HCT116 (cell line): ENCODE data around the gene PPIF.

Source experiments
- ELF1 ChIP-seq: IDR thresholded peaks from 2 replicates; pipeline ENCODE4 v1.6.1; 2012; ENCODE audit warnings: low read depth, borderline replicate concordance
- EZH2 ChIP-seq: fragments of 200-600 bp; sonication (generic); IDR thresholded peaks from 2 replicates; pipeline ENCODE4 v1.6.1; 2017; ENCODE audit warnings: antibody characterized with exemption, mixed run types
- EZH2phosphoT487 ChIP-seq: fragments of 200-600 bp; IDR thresholded peaks from 2 replicates; pipeline ENCODE4 v1.6.1; 2018; ENCODE audit warnings: antibody characterized with exemption, borderline replicate concordance
- JUND ChIP-seq: IDR thresholded peaks from 2 replicates; pipeline ENCODE4 v1.6.1; 2012
- POLR2A ChIP-seq: IDR thresholded peaks from 2 replicates; pipeline ENCODE4 v1.7.0; 2011; ENCODE audit warnings: borderline replicate concordance; ENCODE audit not compliant: insufficient read depth, insufficient read length; ENCODE audit errors: extremely low read depth
- YY1 ChIP-seq: IDR thresholded peaks from 2 replicates; pipeline ENCODE4 v1.6.1; 2011; ENCODE audit warnings: low read length, low read depth, moderate library complexity, mild to moderate bottlenecking; ENCODE audit not compliant: insufficient replicate concordance; ENCODE audit errors: extremely low read depth
- ZNF274 ChIP-seq: fragments of 200-500 bp; sonication (Bioruptor generic); IDR thresholded peaks from 2 replicates; pipeline ENCODE4 v1.6.1; 2014; ENCODE audit warnings: mild to moderate bottlenecking, low read depth, low read length, inconsistent platforms
- TF ChIP-seq, protein P1 (sequence below): IDR thresholded peaks from 2 replicates; pipeline ENCODE4 v1.6.1; 2012
- TF ChIP-seq, protein P2 (sequence below): IDR thresholded peaks from 2 replicates; pipeline ENCODE4 v1.6.1; 2011; ENCODE audit warnings: mild to moderate bottlenecking, low read length, moderate library complexity; ENCODE audit not compliant: insufficient replicate concordance; ENCODE audit errors: extremely low read depth
- TF ChIP-seq, protein P3 (sequence below), 3 experiments: fragments of 200-600 bp in 1 of 3; sonication (generic) in 1 of 3; IDR thresholded peaks in 2 of 3; conservative IDR thresholded peaks in 1 of 3; 2 replicates each; pipeline ENCODE4 v1.5.1; 2012 to 2017; ENCODE audit warnings: low read depth in 2 of 3, low read length in 2 of 3, antibody characterized with exemption in 1 of 3, borderline replicate concordance in 1 of 3, control low read depth in 1 of 3, mild to moderate bottlenecking in 1 of 3, mixed read lengths in 1 of 3, mixed run types in 1 of 3, moderate library complexity in 1 of 3; ENCODE audit not compliant: insufficient read depth in 1 of 3
- TF ChIP-seq, protein P4 (sequence below): IDR thresholded peaks from 2 replicates; pipeline ENCODE4 v1.6.1; 2012; ENCODE audit warnings: low read depth
- TF ChIP-seq, protein P5 (sequence below): IDR thresholded peaks from 2 replicates; pipeline ENCODE4 v1.6.1; 2012

DNA sequence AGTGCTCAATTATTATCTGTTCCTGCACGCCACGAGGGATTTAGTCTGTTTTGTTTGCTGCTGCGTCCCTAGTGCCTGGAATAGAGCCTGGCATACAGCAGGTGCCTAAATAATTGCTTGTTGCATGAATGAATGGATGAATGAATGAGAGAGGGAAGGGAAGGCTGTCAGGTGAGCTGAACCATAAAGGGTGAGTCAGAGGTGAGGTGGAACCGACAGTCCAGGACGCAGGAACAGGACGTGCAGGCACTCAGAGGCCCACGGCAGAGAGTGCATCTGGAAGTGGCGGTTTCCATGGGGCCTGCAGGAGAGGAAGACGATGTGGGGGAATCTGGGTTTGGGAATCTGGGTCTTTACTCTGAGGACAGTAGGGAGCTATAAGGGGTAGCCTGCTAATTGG is 17.7 kb upstream of the PPIF start:
- no peak for TF ChIP-seq YY1
- TF ChIP-seq, protein P1, sequence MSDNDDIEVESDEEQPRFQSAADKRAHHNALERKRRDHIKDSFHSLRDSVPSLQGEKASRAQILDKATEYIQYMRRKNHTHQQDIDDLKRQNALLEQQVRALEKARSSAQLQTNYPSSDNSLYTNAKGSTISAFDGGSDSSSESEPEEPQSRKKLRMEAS = no peak
- TF ChIP-seq, protein P2, sequence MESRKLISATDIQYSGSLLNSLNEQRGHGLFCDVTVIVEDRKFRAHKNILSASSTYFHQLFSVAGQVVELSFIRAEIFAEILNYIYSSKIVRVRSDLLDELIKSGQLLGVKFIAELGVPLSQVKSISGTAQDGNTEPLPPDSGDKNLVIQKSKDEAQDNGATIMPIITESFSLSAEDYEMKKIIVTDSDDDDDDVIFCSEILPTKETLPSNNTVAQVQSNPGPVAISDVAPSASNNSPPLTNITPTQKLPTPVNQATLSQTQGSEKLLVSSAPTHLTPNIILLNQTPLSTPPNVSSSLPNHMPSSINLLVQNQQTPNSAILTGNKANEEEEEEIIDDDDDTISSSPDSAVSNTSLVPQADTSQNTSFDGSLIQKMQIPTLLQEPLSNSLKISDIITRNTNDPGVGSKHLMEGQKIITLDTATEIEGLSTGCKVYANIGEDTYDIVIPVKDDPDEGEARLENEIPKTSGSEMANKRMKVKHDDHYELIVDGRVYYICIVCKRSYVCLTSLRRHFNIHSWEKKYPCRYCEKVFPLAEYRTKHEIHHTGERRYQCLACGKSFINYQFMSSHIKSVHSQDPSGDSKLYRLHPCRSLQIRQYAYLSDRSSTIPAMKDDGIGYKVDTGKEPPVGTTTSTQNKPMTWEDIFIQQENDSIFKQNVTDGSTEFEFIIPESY = no peak
- TF ChIP-seq, protein P3, sequence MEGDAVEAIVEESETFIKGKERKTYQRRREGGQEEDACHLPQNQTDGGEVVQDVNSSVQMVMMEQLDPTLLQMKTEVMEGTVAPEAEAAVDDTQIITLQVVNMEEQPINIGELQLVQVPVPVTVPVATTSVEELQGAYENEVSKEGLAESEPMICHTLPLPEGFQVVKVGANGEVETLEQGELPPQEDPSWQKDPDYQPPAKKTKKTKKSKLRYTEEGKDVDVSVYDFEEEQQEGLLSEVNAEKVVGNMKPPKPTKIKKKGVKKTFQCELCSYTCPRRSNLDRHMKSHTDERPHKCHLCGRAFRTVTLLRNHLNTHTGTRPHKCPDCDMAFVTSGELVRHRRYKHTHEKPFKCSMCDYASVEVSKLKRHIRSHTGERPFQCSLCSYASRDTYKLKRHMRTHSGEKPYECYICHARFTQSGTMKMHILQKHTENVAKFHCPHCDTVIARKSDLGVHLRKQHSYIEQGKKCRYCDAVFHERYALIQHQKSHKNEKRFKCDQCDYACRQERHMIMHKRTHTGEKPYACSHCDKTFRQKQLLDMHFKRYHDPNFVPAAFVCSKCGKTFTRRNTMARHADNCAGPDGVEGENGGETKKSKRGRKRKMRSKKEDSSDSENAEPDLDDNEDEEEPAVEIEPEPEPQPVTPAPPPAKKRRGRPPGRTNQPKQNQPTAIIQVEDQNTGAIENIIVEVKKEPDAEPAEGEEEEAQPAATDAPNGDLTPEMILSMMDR (IDR thresholded peaks at IDR 0.05 in 2 of 3, conservative IDR thresholded peaks at IDR 0.05 in 1 of 3; ENCODE audit: borderline replicate concordance in 1 of 3, insufficient read depth in 1 of 3, low read depth in 2 of 3, low read length in 2 of 3) = no peak
- no peak for TF ChIP-seq JUND
- TF ChIP-seq EZH2 = no peak
- no peak for TF ChIP-seq ELF1
- TF ChIP-seq EZH2phosphoT487 = no peak
- TF ChIP-seq, protein P4, sequence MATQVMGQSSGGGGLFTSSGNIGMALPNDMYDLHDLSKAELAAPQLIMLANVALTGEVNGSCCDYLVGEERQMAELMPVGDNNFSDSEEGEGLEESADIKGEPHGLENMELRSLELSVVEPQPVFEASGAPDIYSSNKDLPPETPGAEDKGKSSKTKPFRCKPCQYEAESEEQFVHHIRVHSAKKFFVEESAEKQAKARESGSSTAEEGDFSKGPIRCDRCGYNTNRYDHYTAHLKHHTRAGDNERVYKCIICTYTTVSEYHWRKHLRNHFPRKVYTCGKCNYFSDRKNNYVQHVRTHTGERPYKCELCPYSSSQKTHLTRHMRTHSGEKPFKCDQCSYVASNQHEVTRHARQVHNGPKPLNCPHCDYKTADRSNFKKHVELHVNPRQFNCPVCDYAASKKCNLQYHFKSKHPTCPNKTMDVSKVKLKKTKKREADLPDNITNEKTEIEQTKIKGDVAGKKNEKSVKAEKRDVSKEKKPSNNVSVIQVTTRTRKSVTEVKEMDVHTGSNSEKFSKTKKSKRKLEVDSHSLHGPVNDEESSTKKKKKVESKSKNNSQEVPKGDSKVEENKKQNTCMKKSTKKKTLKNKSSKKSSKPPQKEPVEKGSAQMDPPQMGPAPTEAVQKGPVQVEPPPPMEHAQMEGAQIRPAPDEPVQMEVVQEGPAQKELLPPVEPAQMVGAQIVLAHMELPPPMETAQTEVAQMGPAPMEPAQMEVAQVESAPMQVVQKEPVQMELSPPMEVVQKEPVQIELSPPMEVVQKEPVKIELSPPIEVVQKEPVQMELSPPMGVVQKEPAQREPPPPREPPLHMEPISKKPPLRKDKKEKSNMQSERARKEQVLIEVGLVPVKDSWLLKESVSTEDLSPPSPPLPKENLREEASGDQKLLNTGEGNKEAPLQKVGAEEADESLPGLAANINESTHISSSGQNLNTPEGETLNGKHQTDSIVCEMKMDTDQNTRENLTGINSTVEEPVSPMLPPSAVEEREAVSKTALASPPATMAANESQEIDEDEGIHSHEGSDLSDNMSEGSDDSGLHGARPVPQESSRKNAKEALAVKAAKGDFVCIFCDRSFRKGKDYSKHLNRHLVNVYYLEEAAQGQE = no peak
- TF ChIP-seq ZNF274 = no peak
- TF ChIP-seq POLR2A = no peak
- TF ChIP-seq, protein P5, sequence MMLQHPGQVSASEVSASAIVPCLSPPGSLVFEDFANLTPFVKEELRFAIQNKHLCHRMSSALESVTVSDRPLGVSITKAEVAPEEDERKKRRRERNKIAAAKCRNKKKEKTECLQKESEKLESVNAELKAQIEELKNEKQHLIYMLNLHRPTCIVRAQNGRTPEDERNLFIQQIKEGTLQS = no peak
